Gastroesophageal sphincter (tissue), 3 donors: ENCODE measurements around the gene CCDC14.
"Not testable (repeated sequence)": the region's sequence is repeated elsewhere in the genome, so short reads cannot be mapped to it uniquely, and the experiment has no call there.

Experiments
- EP300 ChIP-seq: sonication (generic); formaldehyde crosslinking; IDR thresholded peaks from one replicate; pipeline ENCODE4 v1.6.1; 2017; ENCODE audit warnings: antibody characterized with exemption, mild to moderate bottlenecking
- POLR2A ChIP-seq, 2 donors: fragments of 450-650 bp; IDR thresholded peaks; one replicate each; pipeline ENCODE4 v1.6.1; 2017; ENCODE audit warnings: antibody characterized with exemption in 2 of 2, mild to moderate bottlenecking in 2 of 2, moderate library complexity in 1 of 2
- POLR2AphosphoS5 ChIP-seq: sonication (generic); formaldehyde crosslinking; IDR thresholded peaks from one replicate; pipeline ENCODE4 v1.6.1; 2017; ENCODE audit warnings: antibody characterized with exemption
- TF ChIP-seq, protein P1 (sequence below), 4 experiments: fragments of 200-600 bp in 2 of 4; fragments of 450-650 bp in 2 of 4; sonication (generic) in 1 of 4; IDR thresholded peaks; one replicate each; pipeline ENCODE4 v1.5.1; 2017 to 2019; ENCODE audit warnings: antibody characterized with exemption in 4 of 4, mild to moderate bottlenecking in 2 of 4, moderate library complexity in 2 of 4

DNA sequence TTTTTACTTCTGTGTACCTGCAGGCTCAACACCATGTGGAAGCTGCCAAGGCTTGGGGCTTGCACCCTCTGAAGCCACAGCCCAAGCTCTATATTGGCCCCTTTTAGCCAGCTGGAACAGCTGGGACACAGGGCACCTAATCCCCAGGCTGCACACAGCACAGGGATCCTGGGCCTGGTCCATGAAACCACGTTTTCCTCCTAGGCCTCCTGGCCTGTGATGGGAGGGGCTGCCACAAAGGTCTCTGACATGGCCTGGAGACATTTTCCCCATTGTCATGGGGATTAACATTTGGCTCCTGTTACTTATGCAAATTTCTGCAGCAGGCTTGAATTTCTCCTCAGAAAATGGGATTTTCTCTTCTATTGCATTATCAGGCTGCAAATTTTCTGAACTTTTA is 70.0 kb downstream of the CCDC14 start:
- not testable (repeated sequence) for TF ChIP-seq POLR2A (IDR thresholded peaks at IDR 0.05); POLR2AphosphoS5; EP300
- TF ChIP-seq, protein P1, sequence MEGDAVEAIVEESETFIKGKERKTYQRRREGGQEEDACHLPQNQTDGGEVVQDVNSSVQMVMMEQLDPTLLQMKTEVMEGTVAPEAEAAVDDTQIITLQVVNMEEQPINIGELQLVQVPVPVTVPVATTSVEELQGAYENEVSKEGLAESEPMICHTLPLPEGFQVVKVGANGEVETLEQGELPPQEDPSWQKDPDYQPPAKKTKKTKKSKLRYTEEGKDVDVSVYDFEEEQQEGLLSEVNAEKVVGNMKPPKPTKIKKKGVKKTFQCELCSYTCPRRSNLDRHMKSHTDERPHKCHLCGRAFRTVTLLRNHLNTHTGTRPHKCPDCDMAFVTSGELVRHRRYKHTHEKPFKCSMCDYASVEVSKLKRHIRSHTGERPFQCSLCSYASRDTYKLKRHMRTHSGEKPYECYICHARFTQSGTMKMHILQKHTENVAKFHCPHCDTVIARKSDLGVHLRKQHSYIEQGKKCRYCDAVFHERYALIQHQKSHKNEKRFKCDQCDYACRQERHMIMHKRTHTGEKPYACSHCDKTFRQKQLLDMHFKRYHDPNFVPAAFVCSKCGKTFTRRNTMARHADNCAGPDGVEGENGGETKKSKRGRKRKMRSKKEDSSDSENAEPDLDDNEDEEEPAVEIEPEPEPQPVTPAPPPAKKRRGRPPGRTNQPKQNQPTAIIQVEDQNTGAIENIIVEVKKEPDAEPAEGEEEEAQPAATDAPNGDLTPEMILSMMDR (IDR thresholded peaks at IDR 0.05): not testable (repeated sequence)
